ENCODE data around the gene FAM9C.

DNA sequence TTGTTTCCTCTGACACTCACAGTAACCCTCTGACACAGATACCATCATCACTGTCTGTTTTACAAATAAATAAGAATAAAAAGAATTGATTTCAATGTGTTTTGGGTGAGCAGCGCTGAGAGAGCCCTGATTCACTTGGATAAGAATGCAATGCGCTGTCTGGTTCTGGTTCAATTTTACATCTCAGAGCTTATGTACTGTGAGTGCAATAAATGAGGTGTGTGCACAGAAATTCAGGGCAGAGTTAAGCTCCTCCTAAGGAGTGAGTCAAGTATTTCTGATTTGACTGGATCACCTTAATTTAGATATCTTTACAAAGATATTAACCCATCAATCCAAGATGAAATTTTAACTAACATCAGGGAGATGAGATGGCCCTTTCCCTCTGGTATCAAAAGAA is 11.2 kb downstream of the FAM9C start:
- TF ChIP-seq, protein P1, sequence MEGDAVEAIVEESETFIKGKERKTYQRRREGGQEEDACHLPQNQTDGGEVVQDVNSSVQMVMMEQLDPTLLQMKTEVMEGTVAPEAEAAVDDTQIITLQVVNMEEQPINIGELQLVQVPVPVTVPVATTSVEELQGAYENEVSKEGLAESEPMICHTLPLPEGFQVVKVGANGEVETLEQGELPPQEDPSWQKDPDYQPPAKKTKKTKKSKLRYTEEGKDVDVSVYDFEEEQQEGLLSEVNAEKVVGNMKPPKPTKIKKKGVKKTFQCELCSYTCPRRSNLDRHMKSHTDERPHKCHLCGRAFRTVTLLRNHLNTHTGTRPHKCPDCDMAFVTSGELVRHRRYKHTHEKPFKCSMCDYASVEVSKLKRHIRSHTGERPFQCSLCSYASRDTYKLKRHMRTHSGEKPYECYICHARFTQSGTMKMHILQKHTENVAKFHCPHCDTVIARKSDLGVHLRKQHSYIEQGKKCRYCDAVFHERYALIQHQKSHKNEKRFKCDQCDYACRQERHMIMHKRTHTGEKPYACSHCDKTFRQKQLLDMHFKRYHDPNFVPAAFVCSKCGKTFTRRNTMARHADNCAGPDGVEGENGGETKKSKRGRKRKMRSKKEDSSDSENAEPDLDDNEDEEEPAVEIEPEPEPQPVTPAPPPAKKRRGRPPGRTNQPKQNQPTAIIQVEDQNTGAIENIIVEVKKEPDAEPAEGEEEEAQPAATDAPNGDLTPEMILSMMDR (conservative IDR thresholded peaks at IDR 0.05): no peak
- TF ChIP-seq EZH2 (IDR thresholded peaks at IDR 0.05; ENCODE audit: low read depth): no peak
